GM10248 (cell line): ENCODE measurements around the gene VWA3B.
"Not testable (repeated sequence)": the region's sequence is repeated elsewhere in the genome, so short reads cannot be mapped to it uniquely, and the experiment has no call there.

Source experiments
- CTCF ChIA-PET: fragments of 300-600 bp; sonication (Branson Sonifier 250); formaldehyde crosslinking; extraction: SDS; loops from one replicate; lab custom pipeline; 2021; ENCODE audit warnings: antibody characterized with exemption; lab: Yijun Ruan, JAX
- POLR2A ChIA-PET: fragments of 350-650 bp; sonication (Branson Sonifier 250); formaldehyde crosslinking; extraction: SDS; loops from one replicate; lab custom pipeline; 2020; ENCODE audit warnings: antibody characterized with exemption; lab: Yijun Ruan, JAX
- DNase-seq: peaks from one replicate; pipeline ENCODE4 v3.0.0; 2012; ENCODE audit errors: extremely low spot score
- CTCF ChIP-seq: IDR thresholded peaks from 2 replicates; pipeline ENCODE4 v1.5.1; 2012; ENCODE audit warnings: mild to moderate bottlenecking, low read depth; ENCODE audit errors: extremely low read depth, missing control alignments, control extremely low read depth

Gene VWA3B

GRCh38 chr2:98140210-98140609, 53.2 kb downstream of the VWA3B start:
- DNase-seq, result no peak
- ChIA-PET CTCF (interaction anchor here (0.9 to 1.1 kb wide), 2 partner anchors 9 to 19 kb away, joined by 3 read pairs; no protein-coding TSS in a partner anchor), POLR2A (no interaction called here)
- no peak for TF ChIP-seq CTCF

GRCh38 chr2:98142106-98142791, 55.3 kb downstream of the VWA3B start:
- ChIA-PET CTCF (interaction anchor here (1.4 to 1.6 kb wide), 2 partner anchors 21 to 28 kb away, joined by 3 to 4 read pairs; no protein-coding TSS in a partner anchor), POLR2A (no interaction called here)
- TF ChIP-seq CTCF, result no peak
- DNase-seq, result no peak

GRCh38 chr2:98145070-98145469, 58.1 kb downstream of the VWA3B start:
- ChIA-PET POLR2A (no interaction called here), CTCF (interaction anchor here (1.5 kb wide), 1 partner anchor 21 kb away, joined by 4 read pairs; no protein-coding TSS in a partner anchor)
- DNase-seq, result no peak
- TF ChIP-seq CTCF, result no peak

- CTCF ChIA-PET, result not testable (repeated sequence)
Observed at GRCh38 chr2:98147900-98148299, 60.9 kb downstream of the VWA3B start.

GRCh38 chr2:98148595-98149332, 61.8 kb downstream of the VWA3B start:
- ChIA-PET POLR2A (no interaction called here), CTCF (interaction anchor here (1.0 to 1.2 kb wide), 2 partner anchors 8 to 26 kb away, joined by 3 to 4 read pairs; no protein-coding TSS in a partner anchor)
- no peak for DNase-seq
- no peak for TF ChIP-seq CTCF

More at GRCh38 chr2:98147900-98148299, 60.9 kb downstream of the VWA3B start:
- DNase-seq, POLR2A ChIA-PET: not testable (repeated sequence)

GRCh38 chr2:98149333-98149697, 62.3 kb downstream of the VWA3B start:
- CTCF ChIA-PET, result interaction anchor here (1.0 to 1.2 kb wide), 2 partner anchors 9 to 26 kb away, joined by 3 to 4 read pairs; no protein-coding TSS in a partner anchor
- DNase-seq, result no peak
- no peak for TF ChIP-seq CTCF
- POLR2A ChIA-PET, result no interaction called here

GRCh38 chr2:98153481-98153880, 66.5 kb downstream of the VWA3B start:
- POLR2A ChIA-PET, result no interaction called here
- no peak for TF ChIP-seq CTCF
- no peak for DNase-seq

More at GRCh38 chr2:98153481-98153880, 66.5 kb downstream of the VWA3B start:
- CTCF ChIA-PET, result no interaction called here
